GM12801 (cell line): ENCODE measurements around the gene PNPLA5.

ENCODE experiments used
- CTCF ChIP-seq: IDR thresholded peaks from one replicate; pipeline ENCODE4 v1.5.1; 2011; ENCODE audit warnings: control low read depth; ENCODE audit not compliant: insufficient read length; ENCODE audit errors: extremely low read depth

The PNPLA5 gene

GRCh38 chr22:43838571-43839307 lies 53.1 kb downstream of the PNPLA5 start:
- TF ChIP-seq CTCF: no peak

GRCh38 chr22:43838161-43838560 lies 53.7 kb downstream of the PNPLA5 start:
- TF ChIP-seq CTCF: no peak

DNA sequence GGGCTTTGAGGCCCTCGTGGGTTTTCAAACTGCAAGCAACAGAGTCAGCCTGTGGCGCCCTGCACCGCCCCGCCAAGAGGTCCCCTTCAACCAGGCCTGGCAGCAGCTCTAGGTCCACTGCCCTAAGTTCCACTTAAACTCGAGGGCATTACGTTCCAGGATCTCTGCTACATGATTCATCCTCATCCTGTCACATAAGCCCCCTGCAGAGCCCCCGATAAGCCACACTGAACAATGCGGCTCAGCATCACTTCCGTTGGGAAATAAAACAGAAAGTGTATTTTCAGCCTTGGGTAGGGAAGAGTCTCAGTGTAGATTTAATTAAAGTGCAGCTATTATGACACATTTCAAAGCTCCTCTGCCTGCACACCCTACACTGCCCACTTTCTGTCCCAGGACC lies 54.1 kb downstream of the PNPLA5 start:
- no peak for TF ChIP-seq CTCF

- no peak for TF ChIP-seq CTCF
Measured at GRCh38 chr22:43835736-43836135, 56.1 kb downstream of the PNPLA5 start.

GRCh38 chr22:43835166-43835565 lies 56.6 kb downstream of the PNPLA5 start:
- TF ChIP-seq CTCF: no peak

DNA sequence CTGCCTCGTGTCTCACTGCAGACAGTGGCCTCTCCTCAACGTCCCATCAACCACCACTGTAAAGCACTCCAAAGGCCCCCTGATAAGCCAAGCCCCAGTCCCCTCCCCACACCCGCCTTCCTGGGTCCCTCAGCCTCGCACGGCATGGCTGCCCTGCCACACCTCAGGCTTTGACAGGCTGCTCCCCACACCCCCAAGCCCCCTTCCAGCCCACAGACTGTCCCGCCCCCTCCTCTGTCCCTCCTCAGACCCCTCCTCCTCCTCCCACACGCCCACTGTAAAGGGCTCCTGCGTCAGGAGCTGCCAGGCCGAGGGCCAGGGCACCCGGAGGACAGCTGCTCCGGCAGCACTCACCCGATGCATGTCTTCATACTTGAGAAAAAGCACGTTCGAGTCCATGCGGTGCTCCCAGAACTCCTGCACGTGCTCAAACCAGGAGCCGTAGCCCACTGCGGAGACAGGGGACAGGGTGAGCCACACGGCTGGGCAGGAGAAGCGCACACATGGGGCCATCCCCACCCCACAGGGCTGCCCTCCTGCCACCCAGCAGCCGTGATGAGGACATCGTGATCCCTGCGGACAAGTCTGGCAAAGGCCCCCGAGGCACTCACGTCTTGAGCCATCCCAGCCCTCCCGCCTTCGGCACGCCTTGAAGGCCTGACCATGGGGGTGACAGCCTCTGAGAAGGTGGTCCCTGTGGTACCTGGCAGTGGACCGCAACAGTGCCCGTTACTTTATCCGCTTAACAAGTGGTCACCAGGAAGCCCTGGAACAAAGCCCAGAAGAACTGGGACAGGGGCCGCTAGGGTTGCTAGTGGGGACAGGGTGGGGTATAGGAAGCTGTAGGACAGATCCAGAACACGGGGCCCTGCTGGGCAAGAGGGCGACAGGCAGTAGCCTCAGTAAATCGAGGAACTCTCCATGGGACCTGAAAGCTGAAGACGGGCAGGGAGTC lies 58.2 kb downstream of the PNPLA5 start:
- no peak for TF ChIP-seq CTCF
